ENCODE measurements around the gene BRMS1L.
"Not testable (repeated sequence)": the region's sequence is repeated elsewhere in the genome, so short reads cannot be mapped to it uniquely, and the experiment has no call there.

Gene BRMS1L

GRCh38 chr14:35826218-35826951 is at the start of gene BRMS1L:
BRMS1L (plus strand) TSS chr14:35826338; CDS start chr14:35826517, 179 bp downstream.
- DNase-seq (ENCODE audit: extremely low spot score, insufficient read length, low read depth), result peak; percentile 96
- FAIRE-seq, result peak; percentile 100

- no peak for DNase-seq (ENCODE audit: extremely low spot score, insufficient read length, low read depth)
- no peak for FAIRE-seq
Observed at GRCh38 chr14:35776823-35777222, 49.3 kb upstream of the BRMS1L start.

- FAIRE-seq; DNase-seq (ENCODE audit: extremely low spot score, insufficient read length, low read depth): not testable (repeated sequence)
Observed at GRCh38 chr14:35777550-35777949, 48.6 kb upstream of the BRMS1L start.

GRCh38 chr14:35779368-35779767 is 46.8 kb upstream of the BRMS1L start:
- FAIRE-seq, result no peak

GRCh38 chr14:35783699-35784098 is 42.4 kb upstream of the BRMS1L start:
- DNase-seq (ENCODE audit: extremely low spot score, insufficient read length, low read depth) (no peak), FAIRE-seq (no peak)

More at GRCh38 chr14:35779368-35779767, 46.8 kb upstream of the BRMS1L start:
- no peak for DNase-seq (ENCODE audit: extremely low spot score, insufficient read length, low read depth)

- FAIRE-seq, result no peak
- no peak for DNase-seq (ENCODE audit: extremely low spot score, insufficient read length, low read depth)
Observed at GRCh38 chr14:35786856-35787255, 39.3 kb upstream of the BRMS1L start.

GRCh38 chr14:35789651-35790050 is 36.5 kb upstream of the BRMS1L start:
- no peak for FAIRE-seq
- no peak for DNase-seq (ENCODE audit: extremely low spot score, insufficient read length, low read depth)

GRCh38 chr14:35797796-35798195 is 28.3 kb upstream of the BRMS1L start:
- DNase-seq (ENCODE audit: extremely low spot score, insufficient read length, low read depth) (no peak), FAIRE-seq (no peak)

GRCh38 chr14:35806006-35806907 is 19.9 kb upstream of the BRMS1L start:
- FAIRE-seq (no peak), DNase-seq (ENCODE audit: extremely low spot score, insufficient read length, low read depth) (no peak)

- FAIRE-seq (no peak), DNase-seq (ENCODE audit: extremely low spot score, insufficient read length, low read depth) (no peak)
Observed at GRCh38 chr14:35807131-35807961, 18.8 kb upstream of the BRMS1L start.

- no peak for DNase-seq (ENCODE audit: extremely low spot score, insufficient read length, low read depth)
- FAIRE-seq, result no peak
Observed at GRCh38 chr14:35808076-35808637, 18.0 kb upstream of the BRMS1L start.

GRCh38 chr14:35808638-35809563 is 17.2 kb upstream of the BRMS1L start, which contains the start of gene RALGAPA1:
RALGAPA1 (minus strand) TSS chr14:35809295; CDS start chr14:35808835, 460 bp downstream.
- DNase-seq (ENCODE audit: extremely low spot score, insufficient read length, low read depth), result peak; percentile 77
- peak; percentile 96 for FAIRE-seq

GRCh38 chr14:35809597-35809996 is 16.5 kb upstream of the BRMS1L start:
- FAIRE-seq, result no peak
- DNase-seq (ENCODE audit: extremely low spot score, insufficient read length, low read depth), result no peak

- no peak for DNase-seq (ENCODE audit: extremely low spot score, insufficient read length, low read depth)
- no peak for FAIRE-seq
Observed at GRCh38 chr14:35810963-35811362, 15.2 kb upstream of the BRMS1L start.

GRCh38 chr14:35814371-35815005 is 11.7 kb upstream of the BRMS1L start:
- no peak for DNase-seq (ENCODE audit: extremely low spot score, insufficient read length, low read depth)
- peak; percentile 82 for FAIRE-seq

- peak; percentile 60 for FAIRE-seq
- no peak for DNase-seq (ENCODE audit: extremely low spot score, insufficient read length, low read depth)
Observed at GRCh38 chr14:35818346-35819115, 7.6 kb upstream of the BRMS1L start.

Measured in GM18507 (cell line).